Mammary epithelial cell (primary cell): Measurements from ENCODE around the gene EPHA3.

Source experiments
- EZH2 ChIP-seq: IDR thresholded peaks from 2 replicates; pipeline ENCODE4 v1.6.1; 2012; ENCODE audit warnings: low read length, inconsistent platforms, borderline replicate concordance
- TF ChIP-seq, protein P1 (sequence below), 2 donors: IDR thresholded peaks in 1 of 2; conservative IDR thresholded peaks in 1 of 2; 2 replicates each; pipeline ENCODE4 v1.5.1; 2011 to 2012; ENCODE audit warnings: inconsistent platforms in 2 of 2, low read length in 2 of 2, mild to moderate bottlenecking in 2 of 2, control low read depth in 1 of 2, low read depth in 1 of 2; ENCODE audit not compliant: insufficient read depth in 1 of 2; ENCODE audit errors: extremely low read depth in 1 of 2

DNA sequence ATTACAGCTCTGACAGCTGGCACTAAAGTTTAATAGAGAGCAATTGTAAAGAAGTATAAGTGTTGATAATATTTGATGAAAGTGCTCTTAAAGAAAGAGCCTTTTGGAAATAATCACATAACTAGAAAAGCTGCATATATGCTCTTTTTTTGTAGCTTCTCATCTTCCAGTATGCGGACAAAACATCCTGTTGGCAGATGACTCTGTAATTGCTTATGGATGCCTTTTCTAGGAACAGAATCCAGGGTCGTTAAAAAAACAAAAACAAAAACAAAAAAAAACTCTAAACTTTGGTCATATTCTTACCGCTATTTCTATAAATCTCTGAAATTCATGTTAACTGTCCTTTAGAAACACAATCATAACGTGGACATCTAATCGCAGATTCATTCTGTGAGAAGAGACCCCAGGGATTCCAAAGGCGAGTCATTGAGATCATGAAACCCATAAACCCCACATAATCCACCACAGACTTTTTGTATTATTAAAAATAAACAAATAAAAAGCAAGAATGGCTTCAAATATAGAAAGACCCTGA is 109.8 kb downstream of the EPHA3 start:
- TF ChIP-seq, protein P1, sequence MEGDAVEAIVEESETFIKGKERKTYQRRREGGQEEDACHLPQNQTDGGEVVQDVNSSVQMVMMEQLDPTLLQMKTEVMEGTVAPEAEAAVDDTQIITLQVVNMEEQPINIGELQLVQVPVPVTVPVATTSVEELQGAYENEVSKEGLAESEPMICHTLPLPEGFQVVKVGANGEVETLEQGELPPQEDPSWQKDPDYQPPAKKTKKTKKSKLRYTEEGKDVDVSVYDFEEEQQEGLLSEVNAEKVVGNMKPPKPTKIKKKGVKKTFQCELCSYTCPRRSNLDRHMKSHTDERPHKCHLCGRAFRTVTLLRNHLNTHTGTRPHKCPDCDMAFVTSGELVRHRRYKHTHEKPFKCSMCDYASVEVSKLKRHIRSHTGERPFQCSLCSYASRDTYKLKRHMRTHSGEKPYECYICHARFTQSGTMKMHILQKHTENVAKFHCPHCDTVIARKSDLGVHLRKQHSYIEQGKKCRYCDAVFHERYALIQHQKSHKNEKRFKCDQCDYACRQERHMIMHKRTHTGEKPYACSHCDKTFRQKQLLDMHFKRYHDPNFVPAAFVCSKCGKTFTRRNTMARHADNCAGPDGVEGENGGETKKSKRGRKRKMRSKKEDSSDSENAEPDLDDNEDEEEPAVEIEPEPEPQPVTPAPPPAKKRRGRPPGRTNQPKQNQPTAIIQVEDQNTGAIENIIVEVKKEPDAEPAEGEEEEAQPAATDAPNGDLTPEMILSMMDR (conservative IDR thresholded peaks at IDR 0.05 in 1 of 2, IDR thresholded peaks at IDR 0.05 in 1 of 2; ENCODE audit: extremely low read depth in 1 of 2, insufficient read depth in 1 of 2, low read depth in 1 of 2, low read length in 2 of 2) = no peak
- TF ChIP-seq EZH2 = no peak
